H1 (cell line): ENCODE measurements around the gene MAB21L3. TPM values are rescaled to one million over a fixed set of nuclear protein-coding genes. Genes with fewer than 3 reads are reported as not detected.

Experiments used
- CTCF ChIA-PET: fragments of 300-600 bp; sonication (Branson Sonifier 250); formaldehyde crosslinking; loops from one replicate; lab custom pipeline; 2021; ENCODE audit not compliant: partially characterized antibody; lab: Charles Lee
- POLR2A ChIA-PET: fragments of 300-600 bp; sonication (Branson Sonifier 250); formaldehyde crosslinking; loops from one replicate; lab custom pipeline; 2021; ENCODE audit warnings: inconsistent platforms; ENCODE audit not compliant: partially characterized antibody; lab: Charles Lee
- DNase-seq, 2 experiments: peaks; one replicate each; pipeline versions ENCODE4 v3.0.0 to v3.0.0-alpha.2; 2010 to 2022; ENCODE audit warnings: low spot score in 2 of 2, low read depth in 1 of 2, mixed read lengths in 1 of 2
- FAIRE-seq: peaks from 2 replicates; lab custom pipeline; 2011; peaks lifted over from hg19 to GRCh38; lab: Jason Lieb, UNC
- H2AFZ ChIP-seq: 2 replicates; pipeline ENCODE4 v1.8.1; 2012; ENCODE audit warnings: low read length, inconsistent platforms
- H2AK5ac ChIP-seq: 2 replicates; pipeline ENCODE4 v1.6.1; 2013; ENCODE audit warnings: low read depth, low read length
- H2BK120ac ChIP-seq: replicated peaks from 2 replicates; pipeline ENCODE3; 2013; ENCODE audit warnings: low read depth, low read length, inconsistent platforms
- H2BK12ac ChIP-seq: 2 replicates; pipeline ENCODE4 v1.6.1; 2013; ENCODE audit warnings: low read depth, low read length
- H2BK15ac ChIP-seq: 2 replicates; pipeline ENCODE4 v1.6.1; 2013; ENCODE audit warnings: low read length
- H2BK20ac ChIP-seq: 2 replicates; pipeline ENCODE4 v1.6.1; 2013; ENCODE audit warnings: low read length
- H2BK5ac ChIP-seq: 2 replicates; pipeline ENCODE4 v1.6.1; 2013; ENCODE audit warnings: low read depth, low read length
- H3K14ac ChIP-seq: 2 replicates; pipeline ENCODE4 v1.6.1; 2013; ENCODE audit warnings: inconsistent platforms; ENCODE audit not compliant: insufficient read length
- H3K18ac ChIP-seq: 2 replicates; pipeline ENCODE4 v1.6.1; 2013; ENCODE audit warnings: low read length; ENCODE audit errors: extremely low read depth
- H3K23ac ChIP-seq: 2 replicates; pipeline ENCODE4 v1.6.1; 2013; ENCODE audit warnings: inconsistent platforms; ENCODE audit not compliant: insufficient read length
- H3K23me2 ChIP-seq: 2 replicates; pipeline ENCODE4 v1.6.1; 2013; ENCODE audit warnings: low read depth, low read length
- H3K27ac ChIP-seq: 2 replicates; pipeline ENCODE4 v1.6.1; 2011; ENCODE audit warnings: low read depth, low read length, inconsistent platforms
- H3K27me3 ChIP-seq, 4 experiments: replicated peaks in 1 of 4; 1 replicate in 1 of 4; 2 replicates in 3 of 4; pipeline versions ENCODE4 v1.6.1 to v1.8.1; 2011 to 2013; ENCODE audit warnings: low read length in 3 of 4, mild to moderate bottlenecking in 3 of 4, inconsistent platforms in 2 of 4, mixed read lengths in 2 of 4, moderate library complexity in 1 of 4; ENCODE audit not compliant: control insufficient read depth in 3 of 4, insufficient read depth in 3 of 4; ENCODE audit errors: extremely low read depth in 1 of 4
- H3K36me3 ChIP-seq, 4 experiments: 2 replicates each; pipeline versions ENCODE4 v1.6.1 to v1.8.1; 2011 to 2013; ENCODE audit warnings: mild to moderate bottlenecking in 4 of 4, low read length in 3 of 4, moderate library complexity in 2 of 4, control low read depth in 1 of 4, inconsistent platforms in 1 of 4; ENCODE audit not compliant: insufficient read depth in 4 of 4, control insufficient read depth in 2 of 4
- H3K4ac ChIP-seq: replicated peaks from 2 replicates; pipeline ENCODE3; 2013; ENCODE audit warnings: low read length, low read depth, mixed read lengths, inconsistent platforms; ENCODE audit not compliant: insufficient read length
- H3K4me1 ChIP-seq, 4 experiments: replicated peaks in 1 of 4; 1 replicate in 1 of 4; 2 replicates in 3 of 4; pipeline versions ENCODE4 v1.6.1 to v1.8.1; 2011 to 2013; ENCODE audit warnings: low read length in 3 of 4, inconsistent platforms in 2 of 4, mixed read lengths in 1 of 4; ENCODE audit not compliant: insufficient read depth in 4 of 4, control insufficient read depth in 3 of 4
- H3K4me2 ChIP-seq, 2 experiments: 2 replicates each; pipeline versions ENCODE4 v1.6.1 to v1.8.1; 2011 to 2013; ENCODE audit warnings: low read depth in 2 of 2, low read length in 2 of 2, control low read depth in 1 of 2, inconsistent platforms in 1 of 2, mild to moderate bottlenecking in 1 of 2; ENCODE audit not compliant: insufficient read depth in 1 of 2
- H3K4me3 ChIP-seq, 4 experiments: fragments of 200-600, 300-600 bp in 1 of 4; sonication (generic), shearing (Covaris generic), sonication (Bioruptor Twin) in 1 of 4; 2 replicates each; pipeline versions ENCODE4 v1.5.1 to v1.8.1; 2011 to 2016; ENCODE audit warnings: low read length in 4 of 4, low read depth in 3 of 4, control low read depth in 2 of 4, inconsistent platforms in 2 of 4, mild to moderate bottlenecking in 2 of 4, mixed read lengths in 1 of 4, moderate library complexity in 1 of 4; ENCODE audit not compliant: insufficient read depth in 2 of 4; ENCODE audit errors: extremely low read depth in 1 of 4
- H3K56ac ChIP-seq: replicated peaks from 2 replicates; pipeline ENCODE3; 2013; ENCODE audit warnings: low read depth, mild to moderate bottlenecking, mixed read lengths, low read length, inconsistent platforms; ENCODE audit not compliant: insufficient read length
- H3K79me1 ChIP-seq: 2 replicates; pipeline ENCODE4 v1.6.1; 2013; ENCODE audit warnings: low read depth, low read length, control low read depth
- H3K79me2 ChIP-seq, 2 experiments: 2 replicates each; pipeline versions ENCODE4 v1.6.1 to v1.8.1; 2012 to 2013; ENCODE audit warnings: low read length in 2 of 2, mild to moderate bottlenecking in 2 of 2, inconsistent platforms in 1 of 2; ENCODE audit not compliant: insufficient read depth in 2 of 2, control insufficient read depth in 1 of 2
- H3K9ac ChIP-seq, 4 experiments: replicated peaks in 1 of 4; 1 replicate in 1 of 4; 2 replicates in 3 of 4; pipeline versions ENCODE4 v1.6.1 to v1.8.1; 2011 to 2013; ENCODE audit warnings: low read depth in 3 of 4, low read length in 3 of 4, control low read depth in 2 of 4, mild to moderate bottlenecking in 2 of 4, moderate library complexity in 2 of 4, inconsistent platforms in 1 of 4; ENCODE audit errors: extremely low read depth in 1 of 4
- H3K9me3 ChIP-seq, 2 experiments: 2 replicates each; pipeline versions ENCODE4 v1.6.1 to v1.8.1; 2012 to 2013; ENCODE audit warnings: mild to moderate bottlenecking in 2 of 2, moderate library complexity in 2 of 2, control low read depth in 1 of 2, inconsistent platforms in 1 of 2, low read depth in 1 of 2, low read length in 1 of 2, mixed read lengths in 1 of 2; ENCODE audit not compliant: insufficient read depth in 2 of 2
- H4K20me1 ChIP-seq, 2 experiments: replicated peaks in 1 of 2; 2 replicates each; pipeline versions ENCODE3 to v1.8.1; 2011 to 2013; ENCODE audit warnings: inconsistent platforms in 2 of 2, low read length in 2 of 2, mild to moderate bottlenecking in 1 of 2; ENCODE audit not compliant: insufficient read depth in 2 of 2, control insufficient read depth in 1 of 2
- H4K5ac ChIP-seq: 2 replicates; pipeline ENCODE4 v1.6.1; 2013; ENCODE audit warnings: low read length, low read depth, mixed read lengths, inconsistent platforms; ENCODE audit not compliant: insufficient read length
- H4K8ac ChIP-seq: 2 replicates; pipeline ENCODE4 v1.8.0; 2013; ENCODE audit warnings: mild to moderate bottlenecking, moderate library complexity, low read length, inconsistent platforms; ENCODE audit not compliant: insufficient read depth; ENCODE audit errors: extremely low read depth
- H4K91ac ChIP-seq: replicated peaks from 2 replicates; pipeline ENCODE3; 2013; ENCODE audit warnings: low read length, mixed read lengths, inconsistent platforms; ENCODE audit not compliant: insufficient read length
- BACH1 ChIP-seq: IDR thresholded peaks from 2 replicates; pipeline ENCODE4 v1.6.1; 2012; ENCODE audit warnings: low read length, improper control_type of control experiment
- CHD1 ChIP-seq: IDR thresholded peaks from 2 replicates; pipeline ENCODE4 v1.6.1; 2012; ENCODE audit warnings: low read depth, low read length, improper control_type of control experiment
- EP300 ChIP-seq, 2 experiments: IDR thresholded peaks; 1 replicate in 1 of 2; 2 replicates in 1 of 2; pipeline ENCODE4 v1.6.1; 2011 to 2012; ENCODE audit warnings: low read depth in 2 of 2, low read length in 2 of 2, mild to moderate bottlenecking in 2 of 2, borderline replicate concordance in 1 of 2, inconsistent platforms in 1 of 2, moderate library complexity in 1 of 2
- GTF2F1 ChIP-seq: IDR thresholded peaks from 2 replicates; pipeline ENCODE4 v1.6.1; 2012; ENCODE audit warnings: low read depth, low read length, improper control_type of control experiment, borderline replicate concordance
- KDM1A ChIP-seq: fragments of 200-600, 300-600 bp; sonication (generic); IDR thresholded peaks from 2 replicates; pipeline ENCODE4 v1.7.1; 2016; ENCODE audit warnings: mild to moderate bottlenecking, low read length, borderline replicate concordance
- NRF1 ChIP-seq: IDR thresholded peaks from 2 replicates; pipeline ENCODE4 v1.6.1; 2011; ENCODE audit warnings: mild to moderate bottlenecking, low read depth, low read length, improper control_type of control experiment
- POLR2A ChIP-seq, 2 experiments: IDR thresholded peaks; 1 replicate in 1 of 2; 2 replicates in 1 of 2; pipeline ENCODE4 v1.6.1; 2011; ENCODE audit warnings: low read depth in 2 of 2, low read length in 2 of 2, mild to moderate bottlenecking in 2 of 2; ENCODE audit errors: control extremely low read depth in 1 of 2
- POLR2AphosphoS5 ChIP-seq: IDR thresholded peaks from 2 replicates; pipeline ENCODE4 v1.6.1; 2011; ENCODE audit warnings: low read depth, low read length
- RAD21 ChIP-seq, 2 experiments: IDR thresholded peaks in 1 of 2; conservative IDR thresholded peaks in 1 of 2; 2 replicates each; pipeline ENCODE4 v1.6.1; 2011; ENCODE audit warnings: low read depth in 2 of 2, low read length in 2 of 2, improper control_type of control experiment in 1 of 2, inconsistent platforms in 1 of 2, mild to moderate bottlenecking in 1 of 2, moderate library complexity in 1 of 2
- RBBP5 ChIP-seq: IDR thresholded peaks from 2 replicates; pipeline ENCODE4 v1.7.1; 2012; ENCODE audit warnings: low read depth, mild to moderate bottlenecking, inconsistent platforms, low read length, moderate library complexity, borderline replicate concordance
- SP1 ChIP-seq: IDR thresholded peaks from 2 replicates; pipeline ENCODE4 v1.6.1; 2011; ENCODE audit warnings: low read depth, low read length
- SUZ12 ChIP-seq: fragments of 200-600 bp; sonication (generic); IDR thresholded peaks from 2 replicates; pipeline ENCODE4 v1.6.1; 2012; ENCODE audit warnings: mild to moderate bottlenecking, inconsistent platforms, low read length, moderate library complexity, mixed read lengths
- TAF1 ChIP-seq: IDR thresholded peaks from 2 replicates; pipeline ENCODE4 v1.6.1; 2011; ENCODE audit warnings: mild to moderate bottlenecking, low read depth, low read length
- TCF12 ChIP-seq: IDR thresholded peaks from 2 replicates; pipeline ENCODE4 v1.6.1; 2011; ENCODE audit warnings: low read depth, mild to moderate bottlenecking, low read length
- polyA plus RNA-seq, 7 experiments: library from polyadenylated mRNA; depleted of rRNA in 3 of 7; stranded (reverse) in 5 of 7; unstranded in 2 of 7; fragments of >200 nt in 5 of 7; fragments of 200-250 nt in 2 of 7; gene quantifications; 1 replicate in 5 of 7; 2 replicates in 1 of 7; 4 replicates in 1 of 7; pipeline versions ENCODE4 v1.2.1 to v1.2.3, GENCODE V29; 2011 to 2013; ENCODE audit warnings: missing spikeins in 2 of 7, mixed read lengths in 2 of 7
- total RNA-seq: library from RNA; stranded (reverse); fragmentation: NEBNext Ultra II Directional; extraction: Animal tissue kit (Norgen Biotek cat#: 25700); gene quantifications from 2 replicates; pipeline ENCODE4 v1.2.1, GENCODE V29; 2021
- TF ChIP-seq, protein P1 (sequence below): IDR thresholded peaks from 2 replicates; pipeline ENCODE4 v1.6.1; 2011; ENCODE audit warnings: low read length, improper control_type of control experiment

The MAB21L3 gene
- total and polyA plus RNA-seq, 2 of the 8 experiments (the other 6 are each of a cell fraction or from before 2014, with no cell fraction given): not detected

- CTCF ChIA-PET: no interaction called here
- H3K79me2 ChIP-seq: no peaks in the 10 kb centered on the region
- no peaks in the 10 kb centered on the region for H3K9me3 ChIP-seq
- no peak overlapping the region for H3K18ac ChIP-seq
- no peak overlapping the region for H3K27ac ChIP-seq
- no peak overlapping the region for H2BK20ac ChIP-seq
- H3K23ac ChIP-seq: no peak overlapping the region
- FAIRE-seq: no peak
- no peaks in the 10 kb centered on the region for H3K4me1 ChIP-seq
- no peaks in the 10 kb centered on the region for H3K36me3 ChIP-seq
- no peak overlapping the region for H2BK120ac ChIP-seq
- no peak overlapping the region for H3K4me2 ChIP-seq
- H4K5ac ChIP-seq: no peak overlapping the region
- H3K27me3 ChIP-seq: no peaks in the 10 kb centered on the region
- no peaks in the 10 kb centered on the region for H3K23me2 ChIP-seq
- H2AK5ac ChIP-seq: no peak overlapping the region
- no peaks in the 10 kb centered on the region for H4K20me1 ChIP-seq
- no peak overlapping the region for H3K14ac ChIP-seq
- H4K91ac ChIP-seq: no peak overlapping the region
- DNase-seq: no peak
- no peak overlapping the region for H2AFZ ChIP-seq
- no peak overlapping the region for H2BK12ac ChIP-seq
- no peak overlapping the region for H2BK5ac ChIP-seq
- no peak overlapping the region for H3K4me3 ChIP-seq
- no peak overlapping the region for H3K56ac ChIP-seq
- no peak overlapping the region for H3K9ac ChIP-seq
- no peaks in the 10 kb centered on the region for H3K79me1 ChIP-seq
- H4K8ac ChIP-seq: no peak overlapping the region
- H3K4ac ChIP-seq: no peak overlapping the region
- POLR2A ChIA-PET: no interaction called here
- H2BK15ac ChIP-seq: no peak overlapping the region
- TF ChIP-seq RBBP5 (no peak), TAF1 (no peak), POLR2AphosphoS5 (no peak), RAD21 (IDR thresholded peaks at IDR 0.05 in 1 of 2, conservative IDR thresholded peaks at IDR 0.05 in 1 of 2; ENCODE audit: low read depth in 2 of 2, low read length in 2 of 2) (no peak), NRF1 (no peak), TCF12 (no peak), EP300 (IDR thresholded peaks at IDR 0.05; ENCODE audit: borderline replicate concordance in 1 of 2, low read depth in 2 of 2, low read length in 2 of 2) (no peak), KDM1A (no peak), SP1 (no peak), GTF2F1 (no peak), SUZ12 (no peak), POLR2A (IDR thresholded peaks at IDR 0.05; ENCODE audit: control extremely low read depth in 1 of 2, low read depth in 2 of 2, low read length in 2 of 2) (no peak), CHD1 (no peak), BACH1 (no peak)
- TF ChIP-seq, protein P1, sequence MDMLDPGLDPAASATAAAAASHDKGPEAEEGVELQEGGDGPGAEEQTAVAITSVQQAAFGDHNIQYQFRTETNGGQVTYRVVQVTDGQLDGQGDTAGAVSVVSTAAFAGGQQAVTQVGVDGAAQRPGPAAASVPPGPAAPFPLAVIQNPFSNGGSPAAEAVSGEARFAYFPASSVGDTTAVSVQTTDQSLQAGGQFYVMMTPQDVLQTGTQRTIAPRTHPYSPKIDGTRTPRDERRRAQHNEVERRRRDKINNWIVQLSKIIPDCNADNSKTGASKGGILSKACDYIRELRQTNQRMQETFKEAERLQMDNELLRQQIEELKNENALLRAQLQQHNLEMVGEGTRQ: no peak
Measured at GRCh38 chr1:116087628-116088027, 23.6 kb upstream of the MAB21L3 start.
